OCI-LY3 (cell line): ENCODE data around the gene TAS2R3.
"Not testable (repeated sequence)": the region's sequence is repeated elsewhere in the genome, so short reads cannot be mapped to it uniquely, and the experiment has no call there.

Experiments
- H2AFZ ChIP-seq: fragments of 200-600, 300-600 bp; shearing (Covaris generic); 2 replicates; pipeline ENCODE4 v1.6.0; 2014; ENCODE audit warnings: antibody characterized with exemption, low read depth, low read length
- H3K27ac ChIP-seq: fragments of 200-600, 300-600 bp; sonication (generic); 2 replicates; pipeline ENCODE4 v1.5.1; 2014; ENCODE audit warnings: mild to moderate bottlenecking, low read length, moderate library complexity, mixed read lengths
- H3K27me3 ChIP-seq: fragments of 200-600, 300-600 bp; sonication (generic); 2 replicates; pipeline ENCODE4 v1.6.1; 2014; ENCODE audit warnings: low read depth, low read length, mixed read lengths
- H3K36me3 ChIP-seq: fragments of 200-600, 300-600 bp; sonication (generic); replicated peaks from 2 replicates; pipeline ENCODE3; 2014; ENCODE audit warnings: low read depth, low read length, mixed read lengths
- H3K4me1 ChIP-seq: fragments of 300-600, 200-600 bp; sonication (generic); 2 replicates; pipeline ENCODE4 v1.6.1; 2014; ENCODE audit warnings: low read length, mixed read lengths
- H3K4me2 ChIP-seq: fragments of 200-600, 300-600 bp; sonication (generic); 2 replicates; pipeline ENCODE4 v1.6.1; 2014; ENCODE audit warnings: low read length, mixed read lengths
- H3K4me3 ChIP-seq: fragments of 300-600, 200-600 bp; sonication (generic); 2 replicates; pipeline ENCODE4 v1.5.1; 2014; ENCODE audit warnings: antibody characterized with exemption, mild to moderate bottlenecking, low read length, moderate library complexity
- H3K79me2 ChIP-seq: fragments of 300-600, 200-600 bp; shearing (Covaris generic); 2 replicates; pipeline ENCODE4 v1.6.1; 2014; ENCODE audit warnings: mild to moderate bottlenecking, low read length, mixed read lengths
- H3K9ac ChIP-seq: fragments of 300-600, 200-600 bp; shearing (Covaris generic); 2 replicates; pipeline ENCODE4 v1.6.0; 2014; ENCODE audit warnings: mild to moderate bottlenecking, low read length, moderate library complexity
- H3K9me3 ChIP-seq: fragments of 200-600, 300-600 bp; shearing (Covaris generic); 2 replicates; pipeline ENCODE4 v1.6.1; 2014; ENCODE audit warnings: low read length, mixed read lengths; ENCODE audit not compliant: insufficient read depth
- H4K20me1 ChIP-seq: fragments of 200-600, 300-600 bp; sonication (generic); 2 replicates; pipeline ENCODE4 v1.6.1; 2016; ENCODE audit warnings: low read length, mixed read lengths; ENCODE audit not compliant: insufficient read depth
- CTCF ChIP-seq: fragments of 200-600, 300-600 bp; sonication (generic); IDR thresholded peaks from 2 replicates; pipeline ENCODE4 v1.5.1; 2014; ENCODE audit warnings: antibody characterized with exemption, low read length, low read depth
- EZH2phosphoT487 ChIP-seq: fragments of 200-600 bp; shearing (Covaris generic); IDR thresholded peaks from 2 replicates; pipeline ENCODE4 v1.6.1; 2018; ENCODE audit warnings: antibody characterized with exemption, mixed run types, low read depth

TAS2R3 gene

GRCh38 chr7:141742229-141742628 is 21.7 kb upstream of the TAS2R3 start:
- H3K4me3 ChIP-seq: no peak overlapping the region
- no peaks in the 10 kb centered on the region for H4K20me1 ChIP-seq
- no peaks in the 10 kb centered on the region for H3K9me3 ChIP-seq
- no peaks in the 10 kb centered on the region for H3K27me3 ChIP-seq
- no peak overlapping the region for H3K27ac ChIP-seq
- H3K4me1 ChIP-seq: peaks cover 15% of the 10 kb centered on the region
- TF ChIP-seq EZH2phosphoT487 (no peak), CTCF (no peak)
- H3K36me3 ChIP-seq: peaks cover 55% of the 10 kb centered on the region
- peaks cover 40% of the 10 kb centered on the region for H3K79me2 ChIP-seq
- H3K4me2 ChIP-seq: no peak overlapping the region
- no peak overlapping the region for H3K9ac ChIP-seq
- H2AFZ ChIP-seq: no peak overlapping the region

GRCh38 chr7:141744131-141744530 is 19.8 kb upstream of the TAS2R3 start:
- Histone ChIP-seq H3K36me3 (peaks cover 65% of the 10 kb centered on the region), H3K4me3 (no peak overlapping the region), H2AFZ (no peak overlapping the region), H3K79me2 (peaks cover 29% of the 10 kb centered on the region), H3K9me3 (no peaks in the 10 kb centered on the region), H3K4me2 (no peak overlapping the region), H3K9ac (no peak overlapping the region), H3K4me1 (peaks cover 12% of the 10 kb centered on the region), H3K27ac (no peak overlapping the region), H4K20me1 (no peaks in the 10 kb centered on the region), H3K27me3 (no peaks in the 10 kb centered on the region)
- TF ChIP-seq CTCF (no peak), EZH2phosphoT487 (no peak)

- no peaks in the 10 kb centered on the region for H3K27me3 ChIP-seq
- no peak overlapping the region for H2AFZ ChIP-seq
- H3K27ac ChIP-seq: no peak overlapping the region
- no peaks in the 10 kb centered on the region for H3K4me1 ChIP-seq
- no peak overlapping the region for H3K4me3 ChIP-seq
- H3K9me3 ChIP-seq: peaks cover 12% of the 10 kb centered on the region
- no peaks in the 10 kb centered on the region; the same call in 1 of the 2 replicates for H3K79me2 ChIP-seq
- H3K36me3 ChIP-seq: peaks cover 66% of the 10 kb centered on the region
- TF ChIP-seq CTCF (no peak), EZH2phosphoT487 (no peak)
- no peak overlapping the region for H3K4me2 ChIP-seq
- H4K20me1 ChIP-seq: no peaks in the 10 kb centered on the region
- no peak overlapping the region for H3K9ac ChIP-seq
Observed at GRCh38 chr7:141748396-141748795, 15.5 kb upstream of the TAS2R3 start.

- H3K4me2 ChIP-seq, H2AFZ ChIP-seq, H3K4me1 ChIP-seq, H3K4me3 ChIP-seq, H3K27ac ChIP-seq, H4K20me1 ChIP-seq, H3K9ac ChIP-seq, H3K27me3 ChIP-seq, H3K79me2 ChIP-seq: not testable (repeated sequence)
- peaks cover 12% of the 10 kb centered on the region for H3K9me3 ChIP-seq
- peaks cover 42% of the 10 kb centered on the region for H3K36me3 ChIP-seq
Observed at GRCh38 chr7:141751904-141752303, 12.0 kb upstream of the TAS2R3 start.

- Histone ChIP-seq H3K4me1 (no peaks in the 10 kb centered on the region), H3K36me3 (peaks cover 48% of the 10 kb centered on the region), H2AFZ (no peak overlapping the region), H3K27ac (no peak overlapping the region), H3K9me3 (peaks cover 12% of the 10 kb centered on the region), H3K9ac (no peak overlapping the region), H3K4me2 (no peak overlapping the region), H4K20me1 (no peaks in the 10 kb centered on the region), H3K27me3 (no peaks in the 10 kb centered on the region), H3K4me3 (no peak overlapping the region), H3K79me2 (no peaks in the 10 kb centered on the region)
- TF ChIP-seq EZH2phosphoT487 (no peak), CTCF (peak; percentile 27; the same call in 1 of the 2 replicates)
Observed at GRCh38 chr7:141752634-141753033, 11.3 kb upstream of the TAS2R3 start.
